Uterus (tissue), 2 donors: ENCODE data around the gene ZNF423.

Experiments used
- CTCF ChIP-seq, 4 experiments: fragments of 200-600 bp in 2 of 4; fragments of 450-650 bp in 2 of 4; sonication (generic) in 2 of 4; IDR thresholded peaks; one replicate each; pipeline ENCODE4 v1.5.1; 2016 to 2019; ENCODE audit warnings: antibody characterized with exemption in 4 of 4, mild to moderate bottlenecking in 2 of 4, moderate library complexity in 1 of 4
- POLR2A ChIP-seq, 2 donors: fragments of 450-650 bp; IDR thresholded peaks; one replicate each; pipeline ENCODE4 v1.6.1; 2016; ENCODE audit warnings: antibody characterized with exemption in 2 of 2, mild to moderate bottlenecking in 1 of 2, moderate library complexity in 1 of 2

- no peak for TF ChIP-seq CTCF (IDR thresholded peaks at IDR 0.05)
- no peak for TF ChIP-seq POLR2A (IDR thresholded peaks at IDR 0.05)
Measured at GRCh38 chr16:49889725-49890397, 33.9 kb upstream of the ZNF423 start.
